Measurements from ENCODE around the gene SOBP. TPM values are rescaled to one million over a fixed set of nuclear protein-coding genes. Genes with fewer than 3 reads are reported as not detected.

The SOBP gene
- total RNA-seq, 1 donor from 2014 or later: 6.8 TPM

DNA sequence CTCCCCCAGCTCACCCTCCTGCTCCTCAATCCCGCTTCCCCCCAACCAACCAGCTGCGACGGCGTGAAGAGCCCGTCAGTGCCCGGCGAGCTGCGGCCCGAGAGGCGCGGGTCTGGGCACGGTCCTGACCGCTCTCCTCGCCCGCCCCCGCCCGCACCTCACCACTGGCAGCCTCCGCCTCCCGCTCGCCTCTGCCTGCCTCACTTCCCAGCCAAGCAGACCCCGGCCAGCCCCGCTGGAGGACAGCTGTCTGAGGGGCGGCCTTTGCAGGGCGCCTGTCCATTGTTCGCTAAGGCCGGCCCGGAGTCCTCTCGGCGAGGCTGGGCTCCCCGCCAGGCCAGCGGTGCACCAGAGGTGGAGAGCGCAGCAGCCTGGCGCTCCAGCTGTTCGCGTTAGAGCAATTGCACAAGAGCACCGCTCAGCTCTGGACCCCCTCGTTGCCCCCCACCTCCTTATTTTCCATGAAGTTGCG is 1.3 kb downstream of the SOBP start:
- TF ChIP-seq, protein P1, sequence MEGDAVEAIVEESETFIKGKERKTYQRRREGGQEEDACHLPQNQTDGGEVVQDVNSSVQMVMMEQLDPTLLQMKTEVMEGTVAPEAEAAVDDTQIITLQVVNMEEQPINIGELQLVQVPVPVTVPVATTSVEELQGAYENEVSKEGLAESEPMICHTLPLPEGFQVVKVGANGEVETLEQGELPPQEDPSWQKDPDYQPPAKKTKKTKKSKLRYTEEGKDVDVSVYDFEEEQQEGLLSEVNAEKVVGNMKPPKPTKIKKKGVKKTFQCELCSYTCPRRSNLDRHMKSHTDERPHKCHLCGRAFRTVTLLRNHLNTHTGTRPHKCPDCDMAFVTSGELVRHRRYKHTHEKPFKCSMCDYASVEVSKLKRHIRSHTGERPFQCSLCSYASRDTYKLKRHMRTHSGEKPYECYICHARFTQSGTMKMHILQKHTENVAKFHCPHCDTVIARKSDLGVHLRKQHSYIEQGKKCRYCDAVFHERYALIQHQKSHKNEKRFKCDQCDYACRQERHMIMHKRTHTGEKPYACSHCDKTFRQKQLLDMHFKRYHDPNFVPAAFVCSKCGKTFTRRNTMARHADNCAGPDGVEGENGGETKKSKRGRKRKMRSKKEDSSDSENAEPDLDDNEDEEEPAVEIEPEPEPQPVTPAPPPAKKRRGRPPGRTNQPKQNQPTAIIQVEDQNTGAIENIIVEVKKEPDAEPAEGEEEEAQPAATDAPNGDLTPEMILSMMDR (IDR thresholded peaks at IDR 0.05): no peak
- Histone ChIP-seq H3K36me3 (no peaks in the 10 kb centered on the region), H3K27me3 (peaks cover 11% of the 10 kb centered on the region), H3K27ac (no peak overlapping the region), H3K4me3 (peak overlapping the region; percentile 78), H3K9me3 (no peaks in the 10 kb centered on the region), H3K4me1 (peaks cover 39% of the 10 kb centered on the region)
- intact Hi-C loops (cut with DNase I): no loop called here
- DNase-seq: peak; percentile 78
- ATAC-seq: peak; percentile 53

DNA sequence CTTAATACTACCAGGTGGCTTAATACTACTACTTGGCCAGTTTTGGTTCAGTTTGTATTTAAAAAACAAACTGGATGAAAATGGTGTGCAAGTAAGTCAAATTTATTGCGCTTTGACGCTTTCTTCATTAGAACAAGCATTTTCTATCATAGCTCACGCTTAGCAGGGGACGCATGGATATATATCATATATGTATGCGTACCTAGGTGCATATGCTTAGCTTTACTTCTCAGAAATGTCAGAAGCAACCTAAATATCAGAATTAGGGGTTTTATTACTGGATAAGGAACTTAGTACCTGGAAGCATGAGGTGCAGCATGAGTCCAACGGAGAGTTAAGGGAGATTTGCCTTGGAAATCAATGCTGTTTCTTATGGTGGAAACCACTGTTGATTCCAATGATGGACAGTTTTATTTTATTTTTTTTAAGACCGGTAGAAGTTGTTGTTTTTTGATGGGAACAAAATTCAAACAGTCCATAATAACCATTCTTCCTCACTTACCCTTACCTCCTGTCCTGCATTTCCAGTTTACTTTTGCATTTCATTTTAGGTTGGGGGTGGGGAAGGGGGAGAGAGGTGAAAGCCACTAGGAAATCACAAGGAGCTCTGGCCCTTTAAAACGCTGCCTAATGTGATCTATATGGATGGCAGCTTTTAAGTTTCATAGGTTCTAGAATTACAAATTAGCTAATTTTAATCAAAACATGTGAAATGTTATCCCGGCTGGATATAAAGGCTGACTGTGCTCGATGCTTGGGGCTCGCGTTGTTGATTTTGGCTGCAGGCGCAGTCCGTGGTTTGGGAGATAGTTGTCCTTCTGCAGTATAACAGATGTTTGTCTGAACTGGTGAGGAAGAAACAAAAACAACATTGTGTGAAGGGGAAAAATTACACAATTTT is 2.1 kb downstream of the SOBP start:
- Histone ChIP-seq H3K4me3 (peak overlapping the region; percentile 78), H3K36me3 (no peaks in the 10 kb centered on the region), H3K9me3 (no peaks in the 10 kb centered on the region), H3K27ac (no peak overlapping the region), H3K4me1 (peaks cover 47% of the 10 kb centered on the region), H3K27me3 (peaks cover 11% of the 10 kb centered on the region)
- ATAC-seq (no peak), DNase-seq (no peak)
- TF ChIP-seq, protein P1 (IDR thresholded peaks at IDR 0.05): no peak
- intact Hi-C loops (cut with DNase I): no loop called here

DNA sequence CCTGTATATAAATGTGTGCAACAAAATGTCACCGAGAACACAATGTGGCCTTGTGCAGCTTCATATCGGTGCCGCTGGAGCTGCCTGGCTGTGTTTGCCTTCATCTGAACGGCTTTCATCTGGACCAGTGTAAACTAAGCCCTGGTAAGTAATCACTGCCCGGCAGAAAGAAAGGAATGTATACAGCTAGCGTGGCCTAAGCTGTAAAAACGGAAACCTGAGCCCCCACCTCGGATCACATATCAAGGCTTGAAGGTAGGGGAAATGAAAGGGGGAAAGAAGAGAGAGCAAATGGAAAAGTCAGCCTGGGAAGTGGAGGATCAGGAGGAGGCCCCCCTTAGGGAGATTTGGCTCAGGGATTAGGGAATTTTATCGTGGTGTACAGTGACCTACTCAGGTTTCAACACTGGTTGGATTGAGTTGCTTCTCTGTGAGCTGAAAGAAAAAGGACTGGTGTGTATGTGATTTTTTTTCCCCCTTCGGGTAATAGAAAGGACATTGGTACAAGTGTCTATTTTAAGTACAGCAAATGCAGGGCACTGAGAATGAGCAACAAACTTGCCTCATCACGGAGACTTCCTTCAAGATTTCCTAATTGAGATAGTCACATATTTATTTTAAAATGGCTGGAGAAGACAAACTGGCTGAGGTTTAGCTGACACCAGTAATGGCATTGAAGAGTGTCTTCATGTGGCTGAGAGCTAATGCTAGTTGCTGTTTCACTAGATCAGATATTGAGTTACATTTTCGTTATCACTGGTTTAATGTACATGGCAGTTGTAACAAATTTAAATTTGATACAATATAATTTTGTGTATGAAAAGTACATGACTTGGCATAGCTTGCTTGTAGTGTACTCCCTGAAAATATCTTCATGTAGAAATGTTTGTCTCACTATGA is 3.5 kb downstream of the SOBP start:
- intact Hi-C loops (cut with DNase I): no loop called here
- H3K4me3 ChIP-seq: no peak overlapping the region
- peaks cover 44% of the 10 kb centered on the region for H3K4me1 ChIP-seq
- H3K36me3 ChIP-seq: no peaks in the 10 kb centered on the region
- no peaks in the 10 kb centered on the region for H3K9me3 ChIP-seq
- H3K27ac ChIP-seq: no peak overlapping the region
- H3K27me3 ChIP-seq: peaks cover 5% of the 10 kb centered on the region
- ATAC-seq (no peak), DNase-seq (no peak)
- TF ChIP-seq, protein P1 (IDR thresholded peaks at IDR 0.05): no peak

DNA sequence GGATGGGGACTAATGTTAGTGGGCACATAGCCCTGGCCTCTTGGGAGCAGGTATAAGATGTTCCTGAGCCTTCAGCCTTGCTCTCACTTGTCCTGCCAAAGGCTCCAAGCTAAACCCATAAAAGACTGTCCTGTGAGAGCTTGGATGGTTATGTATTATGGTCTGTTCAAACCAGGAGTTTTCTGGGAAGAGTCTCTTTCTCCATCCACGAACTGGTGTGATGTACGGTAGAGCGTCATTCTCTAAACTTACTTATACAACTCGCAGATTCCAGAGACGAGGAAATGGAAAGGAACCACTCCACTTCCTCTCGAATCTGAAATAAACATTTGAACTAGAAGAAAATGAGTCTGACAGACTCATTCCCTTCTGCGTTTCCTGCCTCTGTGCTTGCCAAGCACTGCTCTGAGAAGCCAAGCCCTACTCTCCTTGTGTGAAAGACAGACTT is 5.3 kb downstream of the SOBP start:
- peak overlapping the region; percentile 2 for H3K4me3 ChIP-seq
- intact Hi-C loops (cut with DNase I): no loop called here
- H3K4me1 ChIP-seq: peaks cover 37% of the 10 kb centered on the region
- ATAC-seq: peak; percentile 57
- no peak for DNase-seq
- H3K9me3 ChIP-seq: no peaks in the 10 kb centered on the region
- H3K27me3 ChIP-seq: no peaks in the 10 kb centered on the region
- H3K36me3 ChIP-seq: no peaks in the 10 kb centered on the region
- H3K27ac ChIP-seq: peak overlapping the region; percentile 67
- TF ChIP-seq, protein P1 (IDR thresholded peaks at IDR 0.05): no peak

DNA sequence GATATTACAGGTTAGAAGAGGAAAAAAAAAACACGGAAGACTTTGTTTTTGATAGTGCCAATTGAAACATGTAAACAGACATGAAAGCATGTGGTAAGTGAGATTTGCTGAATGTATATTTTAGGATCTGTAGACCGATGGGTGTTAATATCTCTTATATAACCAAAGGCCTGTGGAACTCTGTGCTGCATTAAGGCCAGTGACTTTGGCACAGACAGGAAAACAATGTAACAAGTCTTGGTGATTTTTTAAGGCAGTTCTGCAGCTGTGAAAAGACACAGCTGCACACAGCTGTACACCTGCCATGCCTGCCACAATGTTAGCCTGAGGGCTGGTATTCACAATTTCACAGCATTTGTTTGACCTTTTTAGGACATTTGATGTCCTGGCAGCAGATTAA is 6.1 kb downstream of the SOBP start:
- Histone ChIP-seq H3K27me3 (no peaks in the 10 kb centered on the region), H3K4me1 (peaks cover 37% of the 10 kb centered on the region), H3K27ac (peak overlapping the region; percentile 67), H3K9me3 (no peaks in the 10 kb centered on the region), H3K36me3 (no peaks in the 10 kb centered on the region), H3K4me3 (no peak overlapping the region)
- no peak for ATAC-seq
- no peak for DNase-seq
- intact Hi-C loops (cut with DNase I): no loop called here
- TF ChIP-seq, protein P1 (IDR thresholded peaks at IDR 0.05): no peak
